Measurements from ENCODE around the gene ARSI. TPM values are rescaled to one million over a fixed set of nuclear protein-coding genes. Genes with fewer than 3 reads are reported as not detected.

The ARSI gene
- total and polyA plus RNA-seq, 2 of the 13 experiments (the other 11 are each of a cell fraction or from before 2014, with no cell fraction given), result 4.2 to 33.9 TPM

GRCh38 chr5:150279330-150280020 lies 23.2 kb downstream of the ARSI start (continued):
- TF ChIP-seq CHD2 (IDR thresholded peaks at IDR 0.05; ENCODE audit: low read depth, low read length), result no peak
- no peak for TF ChIP-seq ATAD3A (CRISPR knock-in tag; IDR thresholded peaks at IDR 0.05)
- TF ChIP-seq MTF1 (CRISPR knock-in tag; IDR thresholded peaks at IDR 0.05), result no peak
- TF ChIP-seq IKZF5 (CRISPR knock-in tag; IDR thresholded peaks at IDR 0.05), result no peak
- TF ChIP-seq NCOR1 (IDR thresholded peaks at IDR 0.05; ENCODE audit: borderline replicate concordance, low read length), result no peak
- TF ChIP-seq ZBTB44 (CRISPR knock-in tag; IDR thresholded peaks at IDR 0.05), result no peak
- TF ChIP-seq RFXANK (CRISPR knock-in tag; IDR thresholded peaks at IDR 0.05), result no peak

GRCh38 chr5:150278916-150279315 lies 23.8 kb downstream of the ARSI start:
- H3K9ac ChIP-seq (ENCODE audit: insufficient read depth, low read depth, low read length), result no peak overlapping the region
- DNase-seq (ENCODE audit: low spot score), result no peak
- 61% methylated on average over 5 of the region's 6 CpGs for WGBS (ENCODE audit: low lambda C conversion rate)
- CTCF ChIA-PET (ENCODE audit: low intra/inter-chr PET ratio, low total read pairs), result no interaction called here
- no peak overlapping the region for H2AFZ ChIP-seq (ENCODE audit: low read length)
- FAIRE-seq, result no peak
- H3K4me1 ChIP-seq (ENCODE audit: insufficient read depth, low read length), result peaks cover 7% of the 10 kb centered on the region; the same call in 1 of the 2 replicates
- no peaks in the 10 kb centered on the region for H3K36me3 ChIP-seq (replicated peaks in 1 of 2; ENCODE audit: control insufficient read depth in 1 of 2, insufficient read depth in 2 of 2, low read length in 2 of 2)
- H3K4me2 ChIP-seq (ENCODE audit: low read depth, low read length), result no peak overlapping the region
- no peak for TF ChIP-seq ZNF101 (CRISPR knock-in tag; IDR thresholded peaks at IDR 0.05; ENCODE audit: borderline replicate concordance, low read depth)
- TF ChIP-seq ZNF549 (CRISPR knock-in tag; IDR thresholded peaks at IDR 0.05), result no peak
- TF ChIP-seq GATA4 (IDR thresholded peaks at IDR 0.05; ENCODE audit: borderline replicate concordance, low read depth), result no peak
- TF ChIP-seq MAFG (CRISPR knock-in tag; IDR thresholded peaks at IDR 0.05), result no peak
- no peak for TF ChIP-seq EEA1 (CRISPR knock-in tag; IDR thresholded peaks at IDR 0.05; ENCODE audit: borderline replicate concordance)
- H3K4me3 ChIP-seq (replicated peaks in 1 of 3; ENCODE audit: insufficient read depth in 1 of 3, low read depth in 2 of 3, low read length in 3 of 3), result no peak overlapping the region
- no TSS peak for BruUV-seq (replicated peaks)
- no peaks in the 10 kb centered on the region for H4K20me1 ChIP-seq (ENCODE audit: insufficient read depth, low read length)
- ATAC-seq, result no peak; the same call in 2 of the 3 replicates
- POLR2A ChIA-PET, result no interaction called here
- in situ Hi-C loops (cut with HindIII; ENCODE audit: extremely low pct_ligation_motif_present, low pct_unique_long_range_greater_than_20kb) (no loop called here), intact Hi-C loops (cut with micrococcal nuclease; ENCODE audit: unreplicated experiment) (no loop called here)
- H3K27me3 ChIP-seq (ENCODE audit: control insufficient read depth in 1 of 2, insufficient read depth in 2 of 2, low read length in 2 of 2), result peaks cover 3 to 62% of the 10 kb centered on the region in 2 experiments; a peak in 3 of 5 replicates
- no peaks in the 10 kb centered on the region for H3K9me3 ChIP-seq (ENCODE audit: low read length)
- no peak overlapping the region for H3K27ac ChIP-seq (ENCODE audit: extremely low read length, insufficient read depth, low read length)
- H3K79me2 ChIP-seq (ENCODE audit: insufficient read depth, low read length), result no peaks in the 10 kb centered on the region
